ENCODE measurements around the gene CCDC34. TPM values are rescaled to one million over a fixed set of nuclear protein-coding genes. Genes with fewer than 3 reads are reported as not detected.

Gene CCDC34, protein sequence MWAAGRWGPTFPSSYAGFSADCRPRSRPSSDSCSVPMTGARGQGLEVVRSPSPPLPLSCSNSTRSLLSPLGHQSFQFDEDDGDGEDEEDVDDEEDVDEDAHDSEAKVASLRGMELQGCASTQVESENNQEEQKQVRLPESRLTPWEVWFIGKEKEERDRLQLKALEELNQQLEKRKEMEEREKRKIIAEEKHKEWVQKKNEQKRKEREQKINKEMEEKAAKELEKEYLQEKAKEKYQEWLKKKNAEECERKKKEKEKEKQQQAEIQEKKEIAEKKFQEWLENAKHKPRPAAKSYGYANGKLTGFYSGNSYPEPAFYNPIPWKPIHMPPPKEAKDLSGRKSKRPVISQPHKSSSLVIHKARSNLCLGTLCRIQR
- 3.0 TPM for polyA plus RNA-seq

DNA sequence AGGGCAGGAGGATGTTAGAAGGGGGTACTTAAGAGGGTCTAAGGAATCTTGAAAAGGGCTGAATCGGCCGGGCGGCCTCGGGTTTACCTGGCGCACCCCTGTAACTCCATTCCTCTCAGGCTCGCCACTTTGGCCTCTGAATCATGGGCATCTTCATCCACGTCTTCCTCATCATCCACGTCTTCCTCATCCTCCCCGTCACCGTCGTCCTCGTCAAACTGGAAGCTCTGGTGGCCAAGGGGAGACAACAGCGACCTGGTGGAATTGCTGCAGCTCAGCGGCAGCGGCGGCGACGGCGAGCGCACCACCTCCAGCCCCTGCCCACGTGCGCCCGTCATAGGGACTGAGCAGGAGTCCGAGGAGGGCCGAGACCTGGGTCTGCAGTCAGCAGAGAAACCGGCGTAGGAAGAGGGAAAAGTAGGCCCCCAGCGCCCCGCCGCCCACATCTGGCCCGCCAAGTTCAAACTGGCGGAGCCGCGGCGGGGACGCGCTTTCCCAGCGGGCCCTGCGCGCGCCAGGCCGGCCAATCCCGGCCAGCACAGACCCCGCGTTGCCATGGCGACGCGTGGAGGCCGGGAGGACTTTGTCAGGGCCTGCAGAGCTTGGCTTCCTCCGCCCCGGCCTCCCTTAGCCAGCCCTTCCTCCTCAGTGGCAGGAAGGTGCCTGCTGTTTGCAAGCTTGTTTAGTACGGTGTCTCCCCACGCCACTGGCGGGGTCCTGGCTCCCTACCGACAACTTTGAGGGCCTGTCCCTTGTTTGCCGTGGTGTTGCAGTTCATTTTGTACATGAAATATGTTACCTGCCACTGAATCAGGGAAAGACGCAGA, at the start of gene CCDC34:
TSS of gene CCDC34 (minus strand) at position 467 of the 827 bp plus-strand sequence. CDS start at position 446, 21 bp downstream.
- Mint-ChIP-seq H3K27ac (peak within 1 kb of the TSS; percentile 51 to 93 (median 75)), H3K27me3 (no peaks in the 10 kb centered on the region), H3K9me3 (no peaks in the 10 kb centered on the region), H3K4me3 (peak within 1 kb of the TSS; percentile 87 to 95 (median 94)), H3K4me1 (peaks cover 14 to 21% (median 16%) of the 10 kb centered on the region in 3 donors), H3K36me3 (no peaks in the 10 kb centered on the region)

DNA sequence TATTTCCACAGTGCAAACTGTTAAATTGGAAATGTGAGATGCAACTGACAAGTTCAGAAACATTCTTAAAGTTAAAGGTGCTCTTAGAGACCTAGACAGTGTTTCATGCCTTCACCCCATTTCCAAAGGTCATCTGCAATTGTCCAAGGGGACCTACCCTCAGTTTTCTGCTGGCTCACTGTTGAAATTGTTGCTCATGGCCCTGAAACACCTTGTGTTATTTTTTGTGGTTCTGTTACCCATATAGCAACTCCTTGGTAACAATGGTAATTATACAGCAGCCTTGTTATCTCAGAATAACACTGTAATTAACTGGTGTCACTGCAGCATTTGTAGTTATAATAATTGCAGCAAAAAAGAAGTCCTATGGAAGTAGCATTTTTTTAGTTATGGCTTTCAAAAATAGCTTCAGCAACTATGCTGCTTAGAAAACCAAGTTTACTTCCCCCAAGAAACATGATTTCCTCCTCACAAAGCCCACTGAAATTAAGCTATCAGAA, 49.2 kb upstream of the CCDC34 start:
- Mint-ChIP-seq H3K36me3 (peaks cover 4% of the 10 kb centered on the region), H3K9me3 (peaks cover 0 to 1% (median 0%) of the 10 kb centered on the region in 3 donors), H3K4me3 (no peak overlapping the region), H3K27ac (no peak overlapping the region), H3K27me3 (peaks cover 4% of the 10 kb centered on the region), H3K4me1 (peaks cover 0 to 2% (median 0%) of the 10 kb centered on the region in 3 donors)

DNA sequence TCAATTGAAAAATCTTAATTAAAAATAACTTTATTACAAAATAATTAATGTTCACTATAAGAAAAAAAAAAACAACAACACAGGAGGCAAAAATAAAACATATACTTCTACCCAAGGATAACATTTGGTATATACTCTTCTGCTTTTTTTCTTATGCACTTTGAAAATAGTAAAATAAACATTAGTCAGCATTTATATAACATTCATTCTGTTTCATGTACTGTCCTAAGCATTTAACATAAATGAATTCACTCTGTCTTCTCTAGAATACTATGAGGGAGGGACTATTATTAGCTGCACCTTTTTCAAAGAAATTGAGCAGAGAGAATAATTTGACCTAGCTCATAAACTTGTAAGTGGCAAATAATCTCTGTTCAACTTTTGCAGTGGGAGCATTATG, 48.3 kb upstream of the CCDC34 start:
- Mint-ChIP-seq H3K4me3 (no peak overlapping the region), H3K36me3 (peaks cover 4% of the 10 kb centered on the region), H3K27me3 (peaks cover 4% of the 10 kb centered on the region), H3K4me1 (peaks cover 0 to 2% (median 0%) of the 10 kb centered on the region in 3 donors), H3K9me3 (peaks cover 0 to 1% (median 0%) of the 10 kb centered on the region in 3 donors), H3K27ac (no peak overlapping the region)

DNA sequence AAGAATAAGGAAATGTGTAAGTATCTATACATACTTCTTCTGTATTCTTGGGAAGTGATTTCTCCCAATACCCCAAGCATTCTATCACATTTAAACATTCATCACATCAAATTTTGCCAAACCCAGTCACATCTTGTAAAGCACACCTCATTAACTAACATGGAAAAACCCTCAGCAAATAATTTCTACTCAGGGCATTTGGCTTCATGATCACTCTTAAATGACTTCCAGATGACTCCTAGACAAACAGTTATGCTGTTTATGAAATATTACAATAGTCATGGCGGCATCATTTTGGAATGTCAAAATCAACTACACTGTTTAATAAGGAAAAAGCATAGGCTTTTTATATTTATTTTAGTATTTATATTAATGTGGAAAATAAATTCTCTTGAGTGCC, 47.3 kb upstream of the CCDC34 start:
- peaks cover 4% of the 10 kb centered on the region for H3K36me3 Mint-ChIP-seq
- H3K4me3 Mint-ChIP-seq = no peak overlapping the region
- H3K4me1 Mint-ChIP-seq = peaks cover 0 to 2% (median 0%) of the 10 kb centered on the region in 3 donors
- peaks cover 0 to 1% (median 0%) of the 10 kb centered on the region in 3 donors for H3K9me3 Mint-ChIP-seq
- H3K27me3 Mint-ChIP-seq = no peaks in the 10 kb centered on the region
- no peak overlapping the region for H3K27ac Mint-ChIP-seq

DNA sequence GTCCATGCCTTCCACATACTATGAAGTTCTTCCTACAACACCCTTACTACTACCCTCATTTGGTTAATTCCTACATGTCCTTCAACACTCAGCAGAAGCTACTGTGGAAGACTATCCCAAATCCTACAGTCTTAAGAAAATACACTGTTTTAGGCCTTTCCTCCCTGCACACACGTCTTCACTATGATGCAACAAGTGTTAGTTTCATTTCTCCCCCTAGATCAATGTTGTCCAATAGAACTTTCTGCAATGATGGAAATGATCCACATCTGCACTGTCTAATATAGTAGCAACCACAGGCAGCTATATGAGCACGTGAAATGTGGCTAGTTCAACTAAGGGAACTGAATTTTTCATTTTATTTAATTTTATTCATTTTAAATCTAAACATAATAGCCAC, 46.7 kb upstream of the CCDC34 start:
- Mint-ChIP-seq H3K27ac (no peak overlapping the region), H3K4me3 (no peak overlapping the region), H3K4me1 (peaks cover 0 to under 1% (median 0%) of the 10 kb centered on the region in 3 donors), H3K9me3 (peaks cover 0 to 1% (median 0%) of the 10 kb centered on the region in 3 donors), H3K27me3 (no peaks in the 10 kb centered on the region), H3K36me3 (peaks cover 4% of the 10 kb centered on the region)

DNA sequence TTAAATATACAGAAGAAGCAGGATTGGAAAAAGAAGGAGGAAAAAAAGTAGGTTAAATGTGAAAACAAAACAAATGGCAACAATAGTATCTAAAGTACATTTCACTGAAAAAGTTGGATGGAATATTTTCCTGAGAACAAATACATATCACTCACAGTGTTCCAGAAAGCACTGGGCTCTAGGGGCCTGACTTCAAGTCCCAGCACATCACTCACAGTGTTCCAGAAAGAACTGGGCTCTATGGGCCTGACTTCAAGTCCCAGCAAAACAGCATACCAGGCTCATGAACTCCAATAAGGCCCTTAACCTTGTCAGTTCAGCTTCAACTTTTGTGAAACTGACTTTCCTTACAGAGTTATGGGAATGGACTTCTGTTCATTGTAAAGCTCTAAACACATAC, 46.0 kb upstream of the CCDC34 start:
- H3K27me3 Mint-ChIP-seq = peaks cover 2% of the 10 kb centered on the region

DNA sequence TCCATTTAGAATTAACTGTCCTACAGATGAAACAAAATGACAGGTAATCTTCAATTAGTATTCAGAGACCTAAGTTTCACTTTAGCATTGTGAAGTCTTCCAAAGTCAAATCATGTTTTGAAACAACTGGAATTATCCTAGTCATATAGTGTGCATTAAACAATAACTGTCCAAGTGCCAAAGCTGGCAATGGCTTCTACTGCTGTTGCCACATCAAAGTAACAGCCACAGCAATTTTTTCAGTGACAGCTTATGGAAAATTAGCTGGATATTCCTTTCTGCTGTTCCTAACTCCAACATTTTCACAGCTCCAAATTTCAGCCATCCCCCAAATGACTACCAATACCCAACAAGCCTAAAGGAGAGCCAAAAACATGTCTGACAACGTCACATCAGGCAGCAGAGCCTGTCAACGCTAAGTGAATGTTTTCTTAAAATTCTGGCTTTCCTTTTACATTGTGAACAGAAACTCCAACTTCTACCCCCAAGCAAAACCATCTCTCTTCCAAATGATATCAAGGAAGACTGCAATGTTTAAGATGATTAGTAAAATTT, 45.3 kb upstream of the CCDC34 start:
- Mint-ChIP-seq H3K27me3 (peaks cover 2% of the 10 kb centered on the region), H3K27ac (no peak overlapping the region), H3K9me3 (peaks cover 0 to 1% (median 0%) of the 10 kb centered on the region in 3 donors), H3K4me1 (no peaks in the 10 kb centered on the region), H3K4me3 (no peak overlapping the region), H3K36me3 (peaks cover 4% of the 10 kb centered on the region)

More for the DNA sequence above, 46.0 kb upstream of the CCDC34 start:
- H3K4me1 Mint-ChIP-seq = no peaks in the 10 kb centered on the region
- no peak overlapping the region for H3K27ac Mint-ChIP-seq
- H3K4me3 Mint-ChIP-seq = no peak overlapping the region
- H3K36me3 Mint-ChIP-seq = peaks cover 4% of the 10 kb centered on the region
- peaks cover 0 to 1% (median 0%) of the 10 kb centered on the region in 3 donors for H3K9me3 Mint-ChIP-seq

DNA sequence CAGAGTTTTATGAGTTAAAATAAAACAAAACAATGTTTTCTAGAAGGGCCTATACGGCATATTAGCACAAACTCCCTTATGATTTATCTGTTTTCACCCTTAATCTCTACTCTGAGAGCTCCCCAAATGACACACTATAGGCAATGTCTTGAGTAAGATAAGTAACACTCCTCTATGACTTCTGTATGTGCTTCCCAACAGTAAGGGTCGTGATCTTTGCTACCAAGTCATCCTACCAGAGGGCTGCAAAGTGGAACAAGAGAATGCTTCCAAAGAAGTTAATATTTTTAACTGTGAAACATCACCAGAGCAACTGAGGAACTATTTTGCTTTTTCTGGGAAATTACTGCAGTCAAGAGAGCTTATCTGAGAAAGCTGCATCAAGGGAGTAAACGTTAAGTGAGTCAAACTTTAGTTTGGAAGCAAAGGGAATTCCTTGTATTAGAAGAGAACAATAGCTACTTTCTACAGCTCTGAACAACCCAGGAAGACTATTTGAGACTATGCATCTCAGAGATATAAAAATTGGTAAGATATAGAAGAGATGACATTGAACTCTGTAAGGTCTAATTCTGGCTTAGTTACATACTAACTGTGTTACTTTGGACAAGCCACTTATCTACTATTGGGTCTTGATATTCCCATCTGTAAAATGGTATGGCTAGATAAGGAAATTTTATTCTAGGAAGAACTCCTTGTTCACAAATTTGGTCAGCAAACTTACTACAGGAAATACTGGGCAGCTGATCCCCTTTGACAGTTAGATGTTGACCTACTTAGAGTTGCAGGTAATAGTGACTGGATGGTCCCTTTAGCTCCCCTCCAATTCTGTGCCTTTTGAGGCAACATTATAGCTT, 43.7 kb upstream of the CCDC34 start:
- Mint-ChIP-seq H3K27ac (no peak overlapping the region), H3K27me3 (peaks cover 2% of the 10 kb centered on the region), H3K36me3 (peaks cover 4% of the 10 kb centered on the region), H3K9me3 (peaks cover 0 to 1% (median 0%) of the 10 kb centered on the region in 3 donors), H3K4me1 (no peaks in the 10 kb centered on the region), H3K4me3 (no peak overlapping the region)

DNA sequence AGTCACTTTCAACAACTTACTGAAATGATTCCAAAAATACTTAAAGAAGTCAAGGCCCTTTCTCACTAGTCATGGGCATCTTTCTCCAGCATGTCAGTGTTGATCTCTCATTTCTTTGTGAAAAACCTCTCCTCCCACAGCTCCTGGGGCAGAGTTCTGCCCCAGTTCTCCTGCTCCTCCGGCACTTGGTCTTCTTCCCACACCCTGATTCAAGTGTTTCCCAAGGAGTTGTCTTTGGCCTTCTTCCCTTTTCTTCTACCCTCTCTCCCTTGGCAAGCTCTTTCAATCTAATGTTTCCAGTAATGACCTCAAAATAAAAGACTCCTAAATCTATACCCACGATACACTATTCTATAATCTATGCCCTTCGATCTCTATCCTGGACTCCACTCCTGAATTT, 42.1 kb upstream of the CCDC34 start:
- Mint-ChIP-seq H3K27me3 (peaks cover 2% of the 10 kb centered on the region), H3K36me3 (peaks cover 4% of the 10 kb centered on the region), H3K4me1 (no peaks in the 10 kb centered on the region)

DNA sequence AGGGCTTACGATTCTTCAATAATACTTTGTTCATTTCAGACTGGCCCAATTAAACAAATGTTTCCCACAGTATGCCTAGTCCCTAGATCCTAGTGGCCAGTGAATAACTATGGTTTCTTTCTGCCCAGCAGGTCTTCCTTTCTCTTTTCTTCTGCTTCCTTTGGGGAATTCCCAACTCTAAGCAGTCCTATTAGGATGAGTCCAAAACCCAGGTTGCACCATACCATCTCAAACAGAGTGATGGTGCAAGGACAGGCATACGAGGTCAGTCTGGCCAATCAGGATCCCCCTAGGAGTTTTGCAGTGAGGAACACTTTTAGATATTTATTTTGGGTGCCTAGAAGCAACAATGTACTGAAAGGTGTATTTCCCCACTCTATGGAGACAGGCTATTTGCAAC, 41.4 kb upstream of the CCDC34 start:
- H3K27ac Mint-ChIP-seq = no peak overlapping the region

More for the DNA sequence above, 42.1 kb upstream of the CCDC34 start:
- Mint-ChIP-seq H3K27ac (no peak overlapping the region), H3K4me3 (no peak overlapping the region), H3K9me3 (no peaks in the 10 kb centered on the region)

DNA sequence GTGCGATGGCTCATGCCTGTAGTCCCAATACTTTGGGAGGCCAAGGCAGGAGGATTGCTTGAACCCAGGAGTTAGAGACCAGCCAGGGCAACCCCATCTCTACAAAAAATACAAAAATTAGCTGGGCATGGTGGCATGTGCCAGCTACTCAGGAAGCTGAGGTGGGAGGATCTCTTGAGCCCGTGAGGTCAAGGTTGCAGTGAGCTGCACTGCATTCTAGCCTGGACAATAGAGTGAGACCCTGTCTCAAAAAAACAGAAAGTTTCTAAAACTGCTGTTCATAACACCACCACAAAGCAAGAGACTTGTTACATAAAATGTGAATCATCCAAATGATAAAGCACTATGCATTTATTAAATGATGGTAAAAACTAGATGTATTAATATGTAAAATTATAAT, 40.2 kb upstream of the CCDC34 start:
- H3K27me3 Mint-ChIP-seq = peaks cover 2% of the 10 kb centered on the region
- no peak overlapping the region for H3K27ac Mint-ChIP-seq
- H3K4me1 Mint-ChIP-seq = no peaks in the 10 kb centered on the region
- no peaks in the 10 kb centered on the region for H3K9me3 Mint-ChIP-seq
- H3K36me3 Mint-ChIP-seq = no peaks in the 10 kb centered on the region
- no peak overlapping the region for H3K4me3 Mint-ChIP-seq

More for the DNA sequence above, 41.4 kb upstream of the CCDC34 start:
- Mint-ChIP-seq H3K36me3 (peaks cover under 1% of the 10 kb centered on the region), H3K4me1 (no peaks in the 10 kb centered on the region), H3K27me3 (peaks cover 2% of the 10 kb centered on the region), H3K4me3 (no peak overlapping the region), H3K9me3 (no peaks in the 10 kb centered on the region)

DNA sequence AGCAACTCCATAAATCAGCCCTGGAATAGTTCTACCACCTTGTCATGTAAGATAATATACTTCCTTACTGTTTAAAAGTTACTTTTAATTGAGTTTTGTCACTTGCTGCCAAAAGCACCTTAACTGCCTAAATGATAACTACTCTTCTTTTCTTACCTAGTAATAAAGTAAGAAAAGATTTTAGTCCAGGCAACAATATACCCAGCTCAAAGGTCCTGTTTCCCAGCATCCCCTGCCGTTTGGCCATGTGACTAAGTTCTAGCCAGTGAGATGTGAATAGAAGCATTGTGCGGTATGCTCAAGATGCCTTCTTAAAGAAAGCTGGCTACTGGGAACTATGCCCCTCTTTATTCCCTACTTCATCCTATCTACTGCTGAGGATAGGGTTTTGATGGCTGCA, 39.4 kb upstream of the CCDC34 start:
- H3K36me3 Mint-ChIP-seq = no peaks in the 10 kb centered on the region

DNA sequence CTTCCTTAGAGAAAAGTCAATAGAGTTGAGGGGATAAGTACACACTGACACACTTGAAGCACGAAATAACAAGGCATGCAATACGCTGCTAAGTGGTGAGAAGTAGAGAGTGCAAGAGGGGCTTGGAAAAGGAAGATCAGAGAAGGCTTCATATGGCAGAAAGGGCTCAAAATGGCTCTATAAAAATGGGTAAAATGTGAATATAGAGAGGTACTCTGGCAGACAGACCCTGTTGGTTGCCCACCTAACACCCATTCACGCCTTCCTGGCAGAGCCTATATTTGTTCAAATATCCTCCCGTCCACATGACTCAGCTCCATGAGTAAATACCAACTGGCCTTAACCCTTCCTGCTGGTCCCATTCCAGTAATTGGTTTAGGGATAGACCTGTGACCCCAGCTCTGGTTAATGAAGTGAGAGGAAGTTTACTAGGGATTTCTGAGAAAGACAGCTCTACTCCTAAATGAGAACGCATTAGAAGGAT, 38.9 kb upstream of the CCDC34 start:
- Mint-ChIP-seq H3K4me3 (no peak overlapping the region), H3K27me3 (peaks cover 2% of the 10 kb centered on the region), H3K36me3 (no peaks in the 10 kb centered on the region), H3K4me1 (no peaks in the 10 kb centered on the region), H3K27ac (no peak overlapping the region), H3K9me3 (no peaks in the 10 kb centered on the region)

More for the DNA sequence above, 39.4 kb upstream of the CCDC34 start:
- Mint-ChIP-seq H3K4me3 (no peak overlapping the region), H3K4me1 (no peaks in the 10 kb centered on the region), H3K27ac (no peak overlapping the region), H3K9me3 (no peaks in the 10 kb centered on the region), H3K27me3 (peaks cover 2% of the 10 kb centered on the region)

DNA sequence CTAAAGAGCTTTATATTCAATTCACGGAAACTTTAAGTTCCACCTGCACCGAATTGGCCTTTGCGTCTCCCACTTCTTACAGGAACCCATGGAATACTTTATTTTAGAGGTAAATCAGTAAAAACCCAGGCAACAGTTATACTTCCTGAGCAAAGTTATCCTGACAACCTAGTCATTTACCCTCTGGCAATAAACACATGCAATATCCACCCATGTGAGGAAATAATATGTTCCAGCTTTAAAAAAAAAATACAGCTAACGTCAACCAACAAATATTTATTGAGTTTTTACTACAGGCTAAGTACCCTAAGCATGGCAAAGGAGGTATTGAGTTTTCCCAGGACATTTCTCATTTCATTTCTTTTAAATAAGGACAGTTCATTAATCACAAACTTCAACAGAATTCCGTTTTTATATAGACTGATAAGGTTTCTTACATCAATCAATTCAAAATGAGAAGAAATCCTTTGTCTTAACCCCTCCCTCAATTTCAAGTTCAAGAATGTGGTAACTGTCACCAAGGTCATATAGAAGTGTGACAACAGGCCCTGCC, 38.3 kb upstream of the CCDC34 start:
- Mint-ChIP-seq H3K4me3 (no peak overlapping the region), H3K36me3 (no peaks in the 10 kb centered on the region), H3K9me3 (no peaks in the 10 kb centered on the region), H3K27me3 (peaks cover 2% of the 10 kb centered on the region), H3K4me1 (no peaks in the 10 kb centered on the region), H3K27ac (no peak overlapping the region)

Measured in IgD-negative memory B cell (primary cell).